Liver (tissue), 9 donors: Measurements from ENCODE around the gene TYRP1. TPM values are rescaled to one million over a fixed set of nuclear protein-coding genes. Genes with fewer than 3 reads are reported as not detected.

Experiments
- DNase-seq: peaks from one replicate; pipeline ENCODE4 v3.0.0-alpha.2; 2017; ENCODE audit warnings: low spot score
- H3K27ac ChIP-seq, 2 donors: one replicate each; pipeline ENCODE4 v1.7.0; 2013; ENCODE audit warnings: inconsistent platforms in 2 of 2, low read length in 2 of 2, control low read depth in 1 of 2, low read depth in 1 of 2, mild to moderate bottlenecking in 1 of 2
- H3K27me3 ChIP-seq, 4 donors: one replicate each; pipeline versions ENCODE4 v1.6.1 to v1.7.0; 2013; ENCODE audit warnings: low read length in 3 of 4, inconsistent platforms in 1 of 4, mild to moderate bottlenecking in 1 of 4, moderate library complexity in 1 of 4; ENCODE audit not compliant: control insufficient read depth in 4 of 4, insufficient read depth in 4 of 4
- H3K36me3 ChIP-seq, 4 donors: one replicate each; pipeline versions ENCODE4 v1.6.1 to v1.7.0; 2013; ENCODE audit warnings: low read length in 3 of 4, mild to moderate bottlenecking in 3 of 4, low read depth in 1 of 4, moderate library complexity in 1 of 4; ENCODE audit not compliant: control insufficient read depth in 4 of 4, insufficient read depth in 3 of 4
- H3K4me1 ChIP-seq, 4 donors: one replicate each; pipeline versions ENCODE4 v1.6.1 to v1.7.0; 2013; ENCODE audit warnings: low read length in 3 of 4, mild to moderate bottlenecking in 3 of 4, moderate library complexity in 1 of 4; ENCODE audit not compliant: control insufficient read depth in 4 of 4, insufficient read depth in 4 of 4
- H3K4me3 ChIP-seq, 3 donors: one replicate each; pipeline versions ENCODE4 v1.6.1 to v1.7.0; 2013; ENCODE audit warnings: low read length in 3 of 3, control low read depth in 1 of 3, low read depth in 1 of 3, mild to moderate bottlenecking in 1 of 3
- H3K9ac ChIP-seq, 2 donors: one replicate each; pipeline ENCODE4 v1.7.0; 2013; ENCODE audit warnings: low read length in 2 of 2, mild to moderate bottlenecking in 2 of 2, moderate library complexity in 2 of 2, control low read depth in 1 of 2, low read depth in 1 of 2
- H3K9me3 ChIP-seq, 4 donors: one replicate each; pipeline versions ENCODE4 v1.6.1 to v1.7.0; 2013; ENCODE audit warnings: low read length in 3 of 4; ENCODE audit not compliant: control insufficient read depth in 4 of 4
- EGR1 ChIP-seq, 2 donors: IDR thresholded peaks; 2 replicates each; pipeline ENCODE4 v1.6.1; 2016 to 2018; ENCODE audit warnings: antibody characterized with exemption in 2 of 2, low read depth in 2 of 2
- FOXA1 ChIP-seq: IDR thresholded peaks from 2 replicates; pipeline ENCODE4 v1.6.1; 2016; ENCODE audit warnings: antibody characterized with exemption
- FOXA2 ChIP-seq: IDR thresholded peaks from 2 replicates; pipeline ENCODE4 v1.6.1; 2016; ENCODE audit warnings: antibody characterized with exemption
- GABPA ChIP-seq, 2 donors: IDR thresholded peaks in 1 of 2; conservative IDR thresholded peaks in 1 of 2; 2 replicates each; pipeline ENCODE4 v1.6.1; 2016; ENCODE audit warnings: antibody characterized with exemption in 2 of 2, mild to moderate bottlenecking in 1 of 2, moderate library complexity in 1 of 2
- HNF4A ChIP-seq, 2 donors: conservative IDR thresholded peaks; 2 replicates each; pipeline ENCODE4 v1.6.1; 2016; ENCODE audit warnings: antibody characterized with exemption in 2 of 2, mild to moderate bottlenecking in 2 of 2
- HNF4G ChIP-seq: IDR thresholded peaks from 2 replicates; pipeline ENCODE4 v1.6.1; 2016; ENCODE audit warnings: antibody characterized with exemption
- JUND ChIP-seq, 2 donors: IDR thresholded peaks; 2 replicates each; pipeline ENCODE4 v1.6.1; 2016; ENCODE audit warnings: antibody characterized with exemption in 2 of 2
- NR2F2 ChIP-seq: IDR thresholded peaks from 2 replicates; pipeline ENCODE4 v1.6.1; 2016; ENCODE audit warnings: antibody characterized with exemption
- RAD21 ChIP-seq, 2 donors: IDR thresholded peaks; 2 replicates each; pipeline ENCODE4 v1.6.1; 2016; ENCODE audit warnings: antibody characterized with exemption in 2 of 2, mild to moderate bottlenecking in 2 of 2
- SP1 ChIP-seq: IDR thresholded peaks from 2 replicates; pipeline ENCODE4 v1.6.1; 2018; ENCODE audit warnings: antibody characterized with exemption, mild to moderate bottlenecking
- WGBS: extraction: QIAGEN DNeasy Blood & Tissue Kit; methylation state at CpG from one replicate; pipeline ENCODE4 v1.1.7; 2013; 5-methylcytosine and 5-hydroxymethylcytosine counted together
- polyA plus RNA-seq, 2 donors: library from polyadenylated mRNA; stranded (reverse) in 1 of 2; unstranded in 1 of 2; fragments of 200-250 nt in 1 of 2; fragments of >200 nt in 1 of 2; fragmentation: Nextera tagmentation in 1 of 2; extraction: Ambion mirVana in 1 of 2; gene quantifications; one replicate each; pipeline versions ENCODE4 v1.2.1 to v1.2.3, GENCODE V29; 2013 to 2015
- total RNA-seq, 2 donors: library from RNA; depleted of rRNA; stranded (reverse); fragments of >200 nt; gene quantifications; one replicate each; pipeline ENCODE4 v1.2.3, GENCODE V29; 2014
- TF ChIP-seq, protein P1 (sequence below): IDR thresholded peaks from 2 replicates; pipeline ENCODE4 v1.6.1; 2016; ENCODE audit warnings: antibody characterized with exemption
- TF ChIP-seq, protein P2 (sequence below): IDR thresholded peaks from 2 replicates; pipeline ENCODE4 v1.6.1; 2016; ENCODE audit warnings: antibody characterized with exemption
- TF ChIP-seq, protein P3 (sequence below): IDR thresholded peaks from 2 replicates; pipeline ENCODE4 v1.6.1; 2016; ENCODE audit warnings: antibody characterized with exemption, mild to moderate bottlenecking
- donor health status: healthy.
- donor health status: healthy.
- donor health status: healthy.
- donor health status: healthy.
- donor health status: healthy.

TYRP1 gene
- total and polyA plus RNA-seq, 4 donors: 0.17 TPM; not detected in 3

DNA sequence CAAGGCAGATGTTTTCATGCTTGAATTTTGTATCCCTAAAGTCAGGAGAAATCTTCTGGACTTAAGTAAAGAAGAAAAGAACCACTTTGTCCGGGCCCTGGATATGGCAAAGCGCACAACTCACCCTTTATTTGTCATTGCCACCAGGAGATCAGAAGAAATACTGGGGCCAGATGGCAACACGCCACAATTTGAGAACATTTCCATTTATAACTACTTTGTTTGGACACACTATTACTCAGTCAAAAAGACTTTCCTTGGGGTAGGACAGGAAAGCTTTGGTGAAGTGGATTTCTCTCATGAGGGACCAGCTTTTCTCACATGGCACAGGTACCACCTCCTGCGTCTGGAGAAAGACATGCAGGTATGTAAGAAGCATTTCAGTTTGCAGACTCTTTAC lies 2.3 kb downstream of the TYRP1 start:
- Histone ChIP-seq H3K9ac (no peak overlapping the region), H3K4me3 (no peak overlapping the region)

DNA sequence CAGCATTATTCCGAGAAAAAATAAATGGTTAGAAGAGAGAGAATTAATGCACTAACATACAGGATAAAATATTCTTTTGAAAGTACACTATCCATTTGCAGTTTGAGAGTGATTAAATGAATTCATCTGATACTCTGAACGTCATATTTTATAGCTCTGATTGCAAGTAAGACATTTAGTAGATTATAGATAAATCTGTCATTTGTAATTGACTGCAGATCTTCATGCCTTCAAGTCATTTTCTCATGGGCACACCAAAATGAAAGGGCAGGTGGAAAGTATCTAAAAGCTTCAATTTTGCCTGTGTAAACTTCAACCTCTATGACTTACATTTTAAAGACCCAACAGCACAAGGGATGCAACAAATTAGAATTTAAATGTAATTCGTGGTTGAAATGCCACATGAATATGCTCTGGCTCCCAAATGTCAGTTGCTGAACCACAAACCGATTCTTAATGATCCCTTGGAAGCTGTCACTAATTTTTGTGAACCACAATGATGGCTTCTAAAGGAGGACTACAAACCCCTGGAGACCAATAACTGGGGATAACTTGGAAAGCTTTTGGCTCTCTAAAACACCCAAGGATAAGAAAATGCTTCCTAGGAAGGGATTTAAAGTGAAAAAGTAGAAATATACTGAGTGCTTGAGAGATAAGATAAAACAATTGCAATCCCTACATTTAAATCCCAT lies 3.9 kb downstream of the TYRP1 start:
- no peaks in the 10 kb centered on the region for H3K9me3 ChIP-seq
- H3K36me3 ChIP-seq: no peaks in the 10 kb centered on the region
- no peak for DNase-seq
- no peaks in the 10 kb centered on the region for H3K4me1 ChIP-seq
- no peak overlapping the region for H3K4me3 ChIP-seq
- H3K27ac ChIP-seq: no peak overlapping the region
- peaks cover 0 to 3% (median 0%) of the 10 kb centered on the region in 4 donors for H3K27me3 ChIP-seq
- no peak for TF ChIP-seq FOXA2
- no peak for TF ChIP-seq RAD21 (IDR thresholded peaks at IDR 0.05)
- no peak for TF ChIP-seq SP1
- TF ChIP-seq, protein P1, sequence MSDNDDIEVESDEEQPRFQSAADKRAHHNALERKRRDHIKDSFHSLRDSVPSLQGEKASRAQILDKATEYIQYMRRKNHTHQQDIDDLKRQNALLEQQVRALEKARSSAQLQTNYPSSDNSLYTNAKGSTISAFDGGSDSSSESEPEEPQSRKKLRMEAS: no peak
- TF ChIP-seq, protein P2, sequence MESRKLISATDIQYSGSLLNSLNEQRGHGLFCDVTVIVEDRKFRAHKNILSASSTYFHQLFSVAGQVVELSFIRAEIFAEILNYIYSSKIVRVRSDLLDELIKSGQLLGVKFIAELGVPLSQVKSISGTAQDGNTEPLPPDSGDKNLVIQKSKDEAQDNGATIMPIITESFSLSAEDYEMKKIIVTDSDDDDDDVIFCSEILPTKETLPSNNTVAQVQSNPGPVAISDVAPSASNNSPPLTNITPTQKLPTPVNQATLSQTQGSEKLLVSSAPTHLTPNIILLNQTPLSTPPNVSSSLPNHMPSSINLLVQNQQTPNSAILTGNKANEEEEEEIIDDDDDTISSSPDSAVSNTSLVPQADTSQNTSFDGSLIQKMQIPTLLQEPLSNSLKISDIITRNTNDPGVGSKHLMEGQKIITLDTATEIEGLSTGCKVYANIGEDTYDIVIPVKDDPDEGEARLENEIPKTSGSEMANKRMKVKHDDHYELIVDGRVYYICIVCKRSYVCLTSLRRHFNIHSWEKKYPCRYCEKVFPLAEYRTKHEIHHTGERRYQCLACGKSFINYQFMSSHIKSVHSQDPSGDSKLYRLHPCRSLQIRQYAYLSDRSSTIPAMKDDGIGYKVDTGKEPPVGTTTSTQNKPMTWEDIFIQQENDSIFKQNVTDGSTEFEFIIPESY: no peak
- TF ChIP-seq GABPA (IDR thresholded peaks at IDR 0.05 in 1 of 2, conservative IDR thresholded peaks at IDR 0.05 in 1 of 2): no peak
- TF ChIP-seq HNF4G: no peak
- no peak for TF ChIP-seq JUND (IDR thresholded peaks at IDR 0.05)
- TF ChIP-seq, protein P3, sequence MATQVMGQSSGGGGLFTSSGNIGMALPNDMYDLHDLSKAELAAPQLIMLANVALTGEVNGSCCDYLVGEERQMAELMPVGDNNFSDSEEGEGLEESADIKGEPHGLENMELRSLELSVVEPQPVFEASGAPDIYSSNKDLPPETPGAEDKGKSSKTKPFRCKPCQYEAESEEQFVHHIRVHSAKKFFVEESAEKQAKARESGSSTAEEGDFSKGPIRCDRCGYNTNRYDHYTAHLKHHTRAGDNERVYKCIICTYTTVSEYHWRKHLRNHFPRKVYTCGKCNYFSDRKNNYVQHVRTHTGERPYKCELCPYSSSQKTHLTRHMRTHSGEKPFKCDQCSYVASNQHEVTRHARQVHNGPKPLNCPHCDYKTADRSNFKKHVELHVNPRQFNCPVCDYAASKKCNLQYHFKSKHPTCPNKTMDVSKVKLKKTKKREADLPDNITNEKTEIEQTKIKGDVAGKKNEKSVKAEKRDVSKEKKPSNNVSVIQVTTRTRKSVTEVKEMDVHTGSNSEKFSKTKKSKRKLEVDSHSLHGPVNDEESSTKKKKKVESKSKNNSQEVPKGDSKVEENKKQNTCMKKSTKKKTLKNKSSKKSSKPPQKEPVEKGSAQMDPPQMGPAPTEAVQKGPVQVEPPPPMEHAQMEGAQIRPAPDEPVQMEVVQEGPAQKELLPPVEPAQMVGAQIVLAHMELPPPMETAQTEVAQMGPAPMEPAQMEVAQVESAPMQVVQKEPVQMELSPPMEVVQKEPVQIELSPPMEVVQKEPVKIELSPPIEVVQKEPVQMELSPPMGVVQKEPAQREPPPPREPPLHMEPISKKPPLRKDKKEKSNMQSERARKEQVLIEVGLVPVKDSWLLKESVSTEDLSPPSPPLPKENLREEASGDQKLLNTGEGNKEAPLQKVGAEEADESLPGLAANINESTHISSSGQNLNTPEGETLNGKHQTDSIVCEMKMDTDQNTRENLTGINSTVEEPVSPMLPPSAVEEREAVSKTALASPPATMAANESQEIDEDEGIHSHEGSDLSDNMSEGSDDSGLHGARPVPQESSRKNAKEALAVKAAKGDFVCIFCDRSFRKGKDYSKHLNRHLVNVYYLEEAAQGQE: no peak
- 52% methylated on average over 4 of the region's 4 CpGs for WGBS
- H3K9ac ChIP-seq: no peak overlapping the region

More for the DNA sequence above, 2.3 kb downstream of the TYRP1 start:
- Histone ChIP-seq H3K27ac (no peak overlapping the region), H3K9me3 (no peaks in the 10 kb centered on the region), H3K27me3 (peaks cover 0 to 3% (median 0%) of the 10 kb centered on the region in 4 donors), H3K4me1 (no peaks in the 10 kb centered on the region), H3K36me3 (no peaks in the 10 kb centered on the region)
- TF ChIP-seq NR2F2 (no peak), GABPA (IDR thresholded peaks at IDR 0.05 in 1 of 2, conservative IDR thresholded peaks at IDR 0.05 in 1 of 2) (no peak), JUND (IDR thresholded peaks at IDR 0.05) (no peak)
- WGBS: 79% methylated on average over 4 of the region's 4 CpGs
- no peak for DNase-seq

DNA sequence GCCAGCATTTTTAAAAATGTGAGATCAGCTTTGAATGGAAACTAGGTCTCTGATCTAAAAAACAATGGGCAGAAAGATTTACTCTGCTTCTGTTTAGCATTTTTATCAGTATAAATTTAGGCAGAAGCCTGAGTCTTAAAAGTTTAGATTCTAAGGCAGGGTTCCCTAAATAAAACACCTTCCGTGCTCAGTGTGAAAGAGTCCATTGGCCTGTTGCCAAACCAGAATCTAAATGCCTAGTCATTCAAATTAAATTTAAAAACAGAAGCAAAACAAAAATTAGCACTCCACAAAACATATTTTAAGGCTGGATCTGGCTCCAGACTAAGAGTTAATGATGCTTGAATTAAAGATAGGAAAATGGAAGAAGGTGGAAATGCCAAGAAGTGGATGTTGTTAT lies 4.5 kb downstream of the TYRP1 start:
- Histone ChIP-seq H3K4me3 (no peak overlapping the region), H3K36me3 (no peaks in the 10 kb centered on the region), H3K27ac (no peak overlapping the region), H3K4me1 (no peaks in the 10 kb centered on the region), H3K9me3 (no peaks in the 10 kb centered on the region), H3K27me3 (peaks cover 0 to 3% (median 0%) of the 10 kb centered on the region in 4 donors), H3K9ac (no peak overlapping the region)
- DNase-seq: no peak
- WGBS: 48% methylated on average over 1 of the region's 1 CpG
- TF ChIP-seq HNF4G (no peak), FOXA2 (no peak), SP1 (no peak), GABPA (IDR thresholded peaks at IDR 0.05 in 1 of 2, conservative IDR thresholded peaks at IDR 0.05 in 1 of 2) (no peak), JUND (IDR thresholded peaks at IDR 0.05) (no peak), HNF4A (conservative IDR thresholded peaks at IDR 0.05) (no peak), EGR1 (IDR thresholded peaks at IDR 0.05; ENCODE audit: low read depth in 2 of 2) (no peak), RAD21 (IDR thresholded peaks at IDR 0.05) (no peak), FOXA1 (no peak), NR2F2 (no peak)
- TF ChIP-seq, protein P3: no peak
- TF ChIP-seq, protein P1: no peak
- TF ChIP-seq, protein P2: no peak
